ENCODE data around the gene RAD51C. TPM values are rescaled to one million over a fixed set of nuclear protein-coding genes. Genes with fewer than 3 reads are reported as not detected.
A peak's percentile ranks its signal among the peaks of the same experiment; 100 is the strongest.

The RAD51C gene
- total and polyA plus RNA-seq, 9 of the 15 experiments (the other 6 are each of a cell fraction or from before 2014, with no cell fraction given) = 93.9 to 341 (median 135) TPM

GRCh38 chr17:58679263-58680037 is 13.0 kb upstream of the RAD51C start (continued):
- TF ChIP-seq ZNF277 (CRISPR knock-in tag; IDR thresholded peaks at IDR 0.05; ENCODE audit: borderline replicate concordance) = no peak
- TF ChIP-seq, protein P1, sequence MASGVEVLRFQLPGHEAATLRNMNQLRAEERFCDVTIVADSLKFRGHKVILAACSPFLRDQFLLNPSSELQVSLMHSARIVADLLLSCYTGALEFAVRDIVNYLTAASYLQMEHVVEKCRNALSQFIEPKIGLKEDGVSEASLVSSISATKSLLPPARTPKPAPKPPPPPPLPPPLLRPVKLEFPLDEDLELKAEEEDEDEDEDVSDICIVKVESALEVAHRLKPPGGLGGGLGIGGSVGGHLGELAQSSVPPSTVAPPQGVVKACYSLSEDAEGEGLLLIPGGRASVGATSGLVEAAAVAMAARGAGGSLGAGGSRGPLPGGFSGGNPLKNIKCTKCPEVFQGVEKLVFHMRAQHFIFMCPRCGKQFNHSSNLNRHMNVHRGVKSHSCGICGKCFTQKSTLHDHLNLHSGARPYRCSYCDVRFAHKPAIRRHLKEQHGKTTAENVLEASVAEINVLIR (CRISPR knock-in tag; IDR thresholded peaks at IDR 0.05) = peak; percentile 84
- TF ChIP-seq NCOR1 (IDR thresholded peaks at IDR 0.05) = peak; percentile 99
- TF ChIP-seq NR3C1 (CRISPR knock-in tag; IDR thresholded peaks at IDR 0.05) = no peak
- TF ChIP-seq MAZ (CRISPR knock-in tag; conservative IDR thresholded peaks at IDR 0.05 in 1 of 2, IDR thresholded peaks at IDR 0.05 in 1 of 2) = peak; percentile 91 to 99
- TF ChIP-seq PML (IDR thresholded peaks at IDR 0.05; ENCODE audit: low read length) = peak; percentile 100
- TF ChIP-seq, protein P2, sequence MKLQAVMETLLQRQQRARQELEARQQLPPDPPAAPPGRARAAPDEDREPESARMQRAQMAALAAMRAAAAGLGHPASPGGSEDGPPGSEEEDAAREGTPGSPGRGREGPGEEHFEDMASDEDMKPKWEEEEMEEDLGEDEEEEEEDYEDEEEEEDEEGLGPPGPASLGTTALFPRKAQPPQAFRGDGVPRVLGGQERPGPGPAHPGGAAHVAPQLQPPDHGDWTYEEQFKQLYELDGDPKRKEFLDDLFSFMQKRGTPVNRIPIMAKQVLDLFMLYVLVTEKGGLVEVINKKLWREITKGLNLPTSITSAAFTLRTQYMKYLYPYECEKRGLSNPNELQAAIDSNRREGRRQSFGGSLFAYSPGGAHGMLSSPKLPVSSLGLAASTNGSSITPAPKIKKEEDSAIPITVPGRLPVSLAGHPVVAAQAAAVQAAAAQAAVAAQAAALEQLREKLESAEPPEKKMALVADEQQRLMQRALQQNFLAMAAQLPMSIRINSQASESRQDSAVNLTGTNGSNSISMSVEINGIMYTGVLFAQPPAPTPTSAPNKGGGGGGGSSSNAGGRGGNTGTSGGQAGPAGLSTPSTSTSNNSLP (IDR thresholded peaks at IDR 0.05; ENCODE audit: borderline replicate concordance, low read depth, low read length) = peak; percentile 64; the same call in 1 of the 2 replicates
- TF ChIP-seq COPS2 (conservative IDR thresholded peaks at IDR 0.05) = no peak
- TF ChIP-seq BRD4 (IDR thresholded peaks at IDR 0.05) = peak; percentile 88
- TF ChIP-seq, protein P3, sequence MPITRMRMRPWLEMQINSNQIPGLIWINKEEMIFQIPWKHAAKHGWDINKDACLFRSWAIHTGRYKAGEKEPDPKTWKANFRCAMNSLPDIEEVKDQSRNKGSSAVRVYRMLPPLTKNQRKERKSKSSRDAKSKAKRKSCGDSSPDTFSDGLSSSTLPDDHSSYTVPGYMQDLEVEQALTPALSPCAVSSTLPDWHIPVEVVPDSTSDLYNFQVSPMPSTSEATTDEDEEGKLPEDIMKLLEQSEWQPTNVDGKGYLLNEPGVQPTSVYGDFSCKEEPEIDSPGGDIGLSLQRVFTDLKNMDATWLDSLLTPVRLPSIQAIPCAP (CRISPR knock-in tag; IDR thresholded peaks at IDR 0.05; ENCODE audit: borderline replicate concordance) = no peak
- no peak; the same call in 1 of the 2 replicates for TF ChIP-seq SMARCE1 (IDR thresholded peaks at IDR 0.05)
- no peak for TF ChIP-seq WHSC1 (IDR thresholded peaks at IDR 0.05; ENCODE audit: low read length)
- TF ChIP-seq, protein P4, sequence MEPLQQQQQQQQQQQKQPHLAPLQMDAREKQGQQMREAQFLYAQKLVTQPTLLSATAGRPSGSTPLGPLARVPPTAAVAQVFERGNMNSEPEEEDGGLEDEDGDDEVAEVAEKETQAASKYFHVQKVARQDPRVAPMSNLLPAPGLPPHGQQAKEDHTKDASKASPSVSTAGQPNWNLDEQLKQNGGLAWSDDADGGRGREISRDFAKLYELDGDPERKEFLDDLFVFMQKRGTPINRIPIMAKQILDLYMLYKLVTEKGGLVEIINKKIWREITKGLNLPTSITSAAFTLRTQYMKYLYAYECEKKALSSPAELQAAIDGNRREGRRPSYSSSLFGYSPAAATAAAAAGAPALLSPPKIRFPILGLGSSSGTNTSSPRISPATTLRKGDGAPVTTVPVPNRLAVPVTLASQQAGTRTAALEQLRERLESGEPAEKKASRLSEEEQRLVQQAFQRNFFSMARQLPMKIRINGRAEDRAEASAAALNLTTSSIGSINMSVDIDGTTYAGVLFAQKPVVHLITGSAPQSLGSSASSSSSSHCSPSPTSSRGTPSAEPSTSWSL (CRISPR knock-in tag; IDR thresholded peaks at IDR 0.05; ENCODE audit: borderline replicate concordance) = no peak
- TF ChIP-seq MIER1 (IDR thresholded peaks at IDR 0.05; ENCODE audit: low read depth) = 0 out of 2 replicates have a peak, but pooled peaks have one; percentile 58
- TF ChIP-seq E2F3 (CRISPR knock-in tag; IDR thresholded peaks at IDR 0.05) = peak; percentile 96
- TF ChIP-seq CBX5 (IDR thresholded peaks at IDR 0.05; ENCODE audit: borderline replicate concordance, low read depth) = no peak
- peak; percentile 88 for TF ChIP-seq RB1 (IDR thresholded peaks at IDR 0.05; ENCODE audit: low read depth)

All from K562 (cell line).